ENCODE measurements around the gene RTP3. TPM values are rescaled to one million over a fixed set of nuclear protein-coding genes. Genes with fewer than 3 reads are reported as not detected.

The RTP3 gene
- total RNA-seq, 4 donors from 2014 or later: not detected

GRCh38 chr3:46524832-46525231 is 27.1 kb downstream of the RTP3 start:
- no peak for ATAC-seq
- Histone ChIP-seq H3K4me1 (no peaks in the 10 kb centered on the region), H3K36me3 (peaks cover 0 to 76% of the 10 kb centered on the region in 2 donors), H3K27me3 (no peaks in the 10 kb centered on the region), H3K27ac (peak overlapping the region in 2 of 4 donors; percentile 49 to 57), H3K9me3 (no peaks in the 10 kb centered on the region), H3K4me3 (no peak overlapping the region)
- DNase-seq: no peak
- in situ Hi-C loops (cut with MboI; ENCODE audit: low sequenced_read_pairs in 4 of 4): no loop called here
- intact Hi-C loops (cut with DNase I; ENCODE audit: low total_unique reads): no loop called here
- TF ChIP-seq POLR2A (IDR thresholded peaks at IDR 0.05) (no peak), CTCF (IDR thresholded peaks at IDR 0.05 in 4 of 5, conservative IDR thresholded peaks at IDR 0.05 in 1 of 5) (no peak)

- in situ Hi-C loops (cut with MboI; ENCODE audit: low sequenced_read_pairs in 4 of 4): no loop called here
- H3K27me3 ChIP-seq: no peaks in the 10 kb centered on the region
- no peaks in the 10 kb centered on the region for H3K9me3 ChIP-seq
- H3K4me3 ChIP-seq: no peak overlapping the region
- intact Hi-C loops (cut with DNase I; ENCODE audit: low total_unique reads): no loop called here
- DNase-seq: no peak
- no peaks in the 10 kb centered on the region for H3K4me1 ChIP-seq
- ATAC-seq: no peak
- peaks cover 0 to 59% of the 10 kb centered on the region in 2 donors for H3K36me3 ChIP-seq
- TF ChIP-seq POLR2A (IDR thresholded peaks at IDR 0.05) (no peak), CTCF (IDR thresholded peaks at IDR 0.05 in 4 of 5, conservative IDR thresholded peaks at IDR 0.05 in 1 of 5) (no peak)
- no peak overlapping the region for H3K27ac ChIP-seq
These were observed 29.5 kb downstream of the RTP3 start for GRCh38 chr3:46527239-46527638.

- Histone ChIP-seq H3K36me3 (peaks cover 0 to 26% of the 10 kb centered on the region in 2 donors), H3K4me1 (peaks cover 11 to 18% of the 10 kb centered on the region in 2 donors), H3K4me3 (no peak overlapping the region), H3K27ac (peak overlapping the region in 1 of 4 donors; percentile 9), H3K9me3 (no peaks in the 10 kb centered on the region), H3K27me3 (no peaks in the 10 kb centered on the region)
- DNase-seq (no peak), ATAC-seq (no peak)
- TF ChIP-seq POLR2A (IDR thresholded peaks at IDR 0.05): no peak
- no peak for TF ChIP-seq CTCF (IDR thresholded peaks at IDR 0.05 in 4 of 5, conservative IDR thresholded peaks at IDR 0.05 in 1 of 5)
- intact Hi-C loops (cut with DNase I; ENCODE audit: low total_unique reads): no loop called here
- in situ Hi-C loops (cut with MboI; ENCODE audit: low sequenced_read_pairs in 4 of 4): no loop called here
These were observed 35.3 kb downstream of the RTP3 start for GRCh38 chr3:46533091-46533490.

- Histone ChIP-seq H3K4me3 (no peak overlapping the region), H3K36me3 (peaks cover 0 to 20% of the 10 kb centered on the region in 2 donors), H3K27me3 (no peaks in the 10 kb centered on the region), H3K27ac (peak overlapping the region; percentile 78 to 89 (median 82)), H3K9me3 (no peaks in the 10 kb centered on the region), H3K4me1 (peaks cover 21 to 35% of the 10 kb centered on the region in 2 donors)
- DNase-seq (no peak), ATAC-seq (no peak)
- intact Hi-C loops (cut with DNase I; ENCODE audit: low total_unique reads): no loop called here
- in situ Hi-C loops (cut with MboI; ENCODE audit: low sequenced_read_pairs in 4 of 4): no loop called here
- no peak for TF ChIP-seq POLR2A (IDR thresholded peaks at IDR 0.05)
- no peak for TF ChIP-seq CTCF (IDR thresholded peaks at IDR 0.05 in 4 of 5, conservative IDR thresholded peaks at IDR 0.05 in 1 of 5)
These were observed 38.0 kb downstream of the RTP3 start for GRCh38 chr3:46535746-46536145.

GRCh38 chr3:46536758-46537157 is 39.0 kb downstream of the RTP3 start:
- TF ChIP-seq CTCF (IDR thresholded peaks at IDR 0.05 in 4 of 5, conservative IDR thresholded peaks at IDR 0.05 in 1 of 5): no peak
- TF ChIP-seq POLR2A (IDR thresholded peaks at IDR 0.05): no peak
- in situ Hi-C loops (cut with MboI; ENCODE audit: low sequenced_read_pairs in 4 of 4): no loop called here

More at GRCh38 chr3:46536758-46537157, 39.0 kb downstream of the RTP3 start:
- H3K36me3 ChIP-seq: peaks cover 0 to 22% of the 10 kb centered on the region in 2 donors
- H3K4me1 ChIP-seq: peaks cover 21 to 35% of the 10 kb centered on the region in 2 donors
- H3K27ac ChIP-seq: peak overlapping the region; percentile 78 to 89 (median 82)
- ATAC-seq: peak; percentile 97 to 98
- H3K27me3 ChIP-seq: no peaks in the 10 kb centered on the region
- intact Hi-C loops (cut with DNase I; ENCODE audit: low total_unique reads): no loop called here
- no peak overlapping the region for H3K4me3 ChIP-seq
- H3K9me3 ChIP-seq: no peaks in the 10 kb centered on the region
- DNase-seq: peak; percentile 69 to 84

All from gastrocnemius medialis (tissue), 4 donors.